ENCODE measurements around the gene GRAMD1A.
A peak's percentile ranks its signal among the peaks of the same experiment; 100 is the strongest.

The GRAMD1A gene

GRCh38 chr19:35052599-35053190 is 52.6 kb downstream of the GRAMD1A start:
- DNase-seq (ENCODE audit: low read depth in 2 of 2) = no peak

GRCh38 chr19:35053667-35054293 is 53.7 kb downstream of the GRAMD1A start:
- DNase-seq (ENCODE audit: low read depth in 2 of 2) = no peak

- DNase-seq (ENCODE audit: low read depth in 2 of 2) = no peak
These were observed 54.5 kb downstream of the GRAMD1A start for GRCh38 chr19:35054626-35055025.

GRCh38 chr19:35055715-35056179 is 55.6 kb downstream of the GRAMD1A start:
- DNase-seq (ENCODE audit: low read depth in 2 of 2) = no peak

GRCh38 chr19:35056513-35057063 is 56.5 kb downstream of the GRAMD1A start:
- DNase-seq (ENCODE audit: low read depth in 2 of 2) = no peak

- no peak for DNase-seq (ENCODE audit: low read depth in 2 of 2)
These were observed 58.2 kb downstream of the GRAMD1A start for GRCh38 chr19:35058370-35058769.

GRCh38 chr19:35059006-35059798 is 59.1 kb downstream of the GRAMD1A start:
- no peak for DNase-seq (ENCODE audit: low read depth in 2 of 2)

GRCh38 chr19:35059799-35060091 is 59.6 kb downstream of the GRAMD1A start:
- DNase-seq (ENCODE audit: low read depth in 2 of 2) = no peak

- DNase-seq (ENCODE audit: low read depth in 2 of 2) = no peak
These were observed 60.2 kb downstream of the GRAMD1A start for GRCh38 chr19:35060160-35060855.

GRCh38 chr19:35061583-35062373 is 61.7 kb downstream of the GRAMD1A start:
- no peak for DNase-seq (ENCODE audit: low read depth in 2 of 2)

GRCh38 chr19:35062942-35063341 is 62.8 kb downstream of the GRAMD1A start:
- DNase-seq (ENCODE audit: low read depth in 2 of 2) = no peak

- DNase-seq (ENCODE audit: low read depth in 2 of 2) = no peak
These were observed 64.1 kb downstream of the GRAMD1A start for GRCh38 chr19:35063940-35064818.

- DNase-seq (ENCODE audit: low read depth in 2 of 2) = no peak
These were observed 65.5 kb downstream of the GRAMD1A start for GRCh38 chr19:35065574-35065973.

- DNase-seq (ENCODE audit: low read depth in 2 of 2) = no peak
These were observed 66.0 kb downstream of the GRAMD1A start for GRCh38 chr19:35066121-35066520.

GRCh38 chr19:35066691-35067563 is 66.8 kb downstream of the GRAMD1A start:
- peak; percentile 69 to 83 for DNase-seq (ENCODE audit: low read depth in 2 of 2)

GRCh38 chr19:35068941-35069634 is 69.0 kb downstream of the GRAMD1A start:
- no peak for DNase-seq (ENCODE audit: low read depth in 2 of 2)

- no peak for DNase-seq (ENCODE audit: low read depth in 2 of 2)
These were observed 69.6 kb downstream of the GRAMD1A start for GRCh38 chr19:35069696-35070095.

- no peak for DNase-seq (ENCODE audit: low read depth in 2 of 2)
These were observed 70.3 kb downstream of the GRAMD1A start for GRCh38 chr19:35070471-35070870.

- DNase-seq (ENCODE audit: low read depth in 2 of 2) = no peak
These were observed 73.4 kb downstream of the GRAMD1A start for GRCh38 chr19:35073516-35073915.

Measured in stimulated activated CD8-positive, alpha-beta memory T cell treated with anti-CD3 and anti-CD28 coated beads, Interleukin-7, amount 100 ng/mL, for 1 hour (primary cell).